CD4-positive, alpha-beta T cell treated with Interferon alpha-2 for 1 hour (primary cell): ENCODE data around the gene RNF208.
"Not testable (repeated sequence)": the region's sequence is repeated elsewhere in the genome, so short reads cannot be mapped to it uniquely, and the experiment has no call there.

Experiments
- DNase-seq, 2 donors: peaks; one replicate each; pipeline ENCODE4 v3.0.0-alpha.2; 2020 to 2022

Gene RNF208, protein sequence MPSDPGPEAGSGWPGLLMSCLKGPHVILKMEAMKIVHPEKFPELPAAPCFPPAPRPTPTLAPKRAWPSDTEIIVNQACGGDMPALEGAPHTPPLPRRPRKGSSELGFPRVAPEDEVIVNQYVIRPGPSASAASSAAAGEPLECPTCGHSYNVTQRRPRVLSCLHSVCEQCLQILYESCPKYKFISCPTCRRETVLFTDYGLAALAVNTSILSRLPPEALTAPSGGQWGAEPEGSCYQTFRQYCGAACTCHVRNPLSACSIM

DNA sequence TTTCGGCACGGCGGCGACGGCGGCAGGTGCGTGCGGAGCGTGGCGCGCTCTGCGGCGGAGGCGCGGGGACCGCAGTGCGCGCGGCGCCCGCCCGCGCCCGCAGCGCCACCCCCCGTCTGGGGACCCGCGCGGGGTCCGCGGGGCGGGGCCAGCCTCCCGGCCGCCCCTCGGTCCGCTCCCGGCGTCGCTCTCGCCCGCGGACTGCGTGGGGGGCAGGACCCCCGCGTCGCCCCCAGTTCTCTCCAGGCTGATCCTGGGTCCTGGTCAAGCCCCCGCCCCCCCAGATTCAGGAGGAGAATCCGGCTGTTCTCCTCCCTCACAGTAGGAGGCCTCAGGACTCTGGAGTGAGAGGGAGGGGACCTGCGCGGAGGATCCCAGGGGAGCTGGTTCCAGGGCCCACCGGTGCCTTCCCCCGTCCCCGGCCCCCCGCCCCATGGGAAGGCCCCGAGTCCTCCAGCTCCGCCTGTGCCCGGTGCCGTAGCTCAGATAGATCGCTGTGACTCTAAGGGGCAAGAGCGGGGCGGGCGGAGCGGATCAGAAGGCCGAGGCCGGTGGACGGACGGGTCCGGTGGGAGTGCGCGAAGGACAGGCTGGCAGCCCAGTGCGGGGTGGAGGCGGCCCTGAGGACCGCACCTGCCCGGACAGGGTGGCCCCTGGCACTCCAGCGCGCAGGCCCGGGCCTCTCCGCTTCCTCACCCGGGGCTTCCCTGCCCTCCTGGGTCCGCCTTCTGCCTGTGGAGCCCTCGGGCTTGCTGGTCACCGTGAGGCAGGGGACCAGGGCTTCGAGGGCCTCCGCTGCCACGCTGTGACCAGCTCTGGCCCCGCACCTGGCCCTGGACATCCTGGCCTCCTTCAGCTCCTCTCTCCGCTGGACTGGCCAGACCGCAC is at the start of gene RNF208:
RNF208 (minus strand) TSS at position 51 of the 888 bp plus-strand sequence. CDS start 1,028 bp downstream, outside the sequence.
- no peak for DNase-seq

DNA sequence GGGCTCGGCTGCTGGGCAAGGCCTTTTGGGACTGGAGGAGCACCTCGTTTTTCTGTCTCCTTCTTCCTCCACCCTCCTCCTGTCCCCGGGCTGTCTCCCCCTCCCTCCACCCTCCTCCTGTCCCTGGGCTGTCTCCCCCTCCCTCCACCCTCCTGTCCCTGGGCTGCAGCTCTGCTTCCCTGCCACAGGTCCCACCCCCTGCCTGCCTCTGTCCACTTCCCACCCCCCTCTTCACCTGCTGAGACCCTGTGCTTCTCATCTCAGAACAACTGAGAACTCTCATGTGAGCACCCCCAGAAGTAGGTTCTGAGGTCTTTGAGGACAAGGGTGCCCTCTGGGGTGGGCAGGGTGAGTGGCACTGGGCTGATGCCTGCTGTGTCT is 49.6 kb upstream of the RNF208 start:
- no peak for DNase-seq

DNA sequence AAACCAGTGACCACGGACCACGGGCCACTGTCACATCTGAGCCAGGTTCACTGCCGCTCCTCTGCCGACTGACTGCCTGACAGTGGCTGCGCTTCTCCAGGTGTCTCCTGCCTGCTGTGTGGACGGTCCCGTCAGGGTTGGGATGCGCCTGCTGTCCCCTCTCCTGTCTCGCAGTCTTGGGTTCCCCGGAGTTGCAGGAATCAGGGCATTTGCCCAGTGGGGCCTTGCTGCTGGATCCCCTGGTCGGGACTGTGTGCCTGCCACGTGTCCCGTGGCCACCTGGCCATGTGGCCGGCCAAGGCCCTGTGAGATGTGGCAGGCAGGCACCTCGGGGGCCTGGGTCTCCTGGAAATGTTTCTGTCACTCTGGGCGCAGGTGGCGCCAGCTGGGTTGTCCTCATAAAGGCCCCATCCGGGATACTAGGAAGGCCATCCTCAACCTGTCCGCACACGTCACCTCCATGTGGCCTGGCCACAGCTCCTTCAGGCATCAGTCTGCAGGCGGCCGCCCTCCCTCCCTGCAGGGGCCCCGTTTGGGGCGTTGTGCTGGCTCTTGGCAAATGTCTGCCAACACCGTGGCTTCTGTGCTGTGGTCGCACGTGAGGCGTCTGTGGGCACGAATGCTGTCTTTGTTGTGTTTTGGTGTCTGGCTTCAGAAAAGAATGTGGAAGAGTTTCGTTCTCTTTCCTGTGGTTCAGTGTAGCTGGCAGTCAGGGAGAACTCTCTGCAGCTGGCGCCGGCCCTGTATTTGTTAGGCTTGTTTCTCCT is 49.1 kb upstream of the RNF208 start:
- DNase-seq, result peak in 1 of 2 donors; percentile 24

DNA sequence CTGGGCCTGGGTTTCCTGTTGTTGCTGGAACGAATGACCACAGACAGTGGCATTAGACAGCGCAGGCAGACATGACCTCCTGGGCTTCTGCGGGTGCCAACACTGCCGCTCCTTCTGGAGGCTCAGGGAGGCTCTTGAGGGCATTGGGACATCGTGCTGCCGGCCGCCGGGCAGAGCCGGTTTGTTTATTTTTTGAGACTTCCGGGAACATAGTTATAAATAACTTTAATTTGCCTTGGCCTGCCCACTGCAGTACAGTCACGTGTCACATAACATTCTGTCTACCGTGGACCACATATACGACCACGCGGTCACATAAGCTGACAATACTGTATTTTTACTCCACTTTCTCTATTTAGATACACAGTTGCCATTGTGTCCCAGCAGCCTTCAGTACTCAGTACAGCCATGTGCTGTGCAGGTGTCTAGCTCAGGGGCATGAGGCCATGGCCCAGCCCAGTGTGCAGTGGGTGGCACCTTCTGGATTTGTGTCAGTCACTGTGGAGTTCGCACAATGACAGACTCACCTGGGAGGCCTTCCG is 47.3 kb upstream of the RNF208 start:
- DNase-seq, result no peak

DNA sequence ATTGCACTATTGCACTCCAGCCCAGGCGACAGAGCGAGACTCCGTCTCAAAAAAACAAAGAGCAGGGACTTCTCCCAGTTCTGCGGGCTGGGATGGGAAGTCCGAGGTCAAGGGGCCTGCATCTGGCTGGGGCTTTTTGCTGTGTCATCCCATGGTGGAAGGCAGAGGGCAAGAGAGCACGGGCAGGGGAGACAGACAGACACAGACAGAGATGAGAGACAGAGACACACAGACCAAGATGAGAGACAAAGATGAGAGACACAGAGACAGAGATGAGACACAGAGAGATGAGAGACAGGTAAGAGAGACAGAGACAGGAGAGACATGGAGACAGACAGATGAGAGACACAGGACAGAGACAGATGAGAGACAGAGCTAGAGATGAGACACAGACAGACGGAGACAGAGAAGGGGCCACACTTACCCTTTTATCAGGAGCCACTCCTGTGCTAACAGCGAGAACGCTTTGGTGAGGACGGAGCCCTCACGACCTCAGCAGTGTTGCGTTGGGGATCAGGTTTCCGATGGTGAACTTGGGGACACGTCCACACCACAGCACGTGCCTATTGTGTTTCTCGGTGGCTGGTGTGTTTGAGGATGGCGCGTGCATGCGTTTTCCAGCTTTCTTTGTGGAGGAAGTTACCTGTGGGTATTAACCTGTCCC is 46.6 kb upstream of the RNF208 start:
- DNase-seq, result no peak

DNA sequence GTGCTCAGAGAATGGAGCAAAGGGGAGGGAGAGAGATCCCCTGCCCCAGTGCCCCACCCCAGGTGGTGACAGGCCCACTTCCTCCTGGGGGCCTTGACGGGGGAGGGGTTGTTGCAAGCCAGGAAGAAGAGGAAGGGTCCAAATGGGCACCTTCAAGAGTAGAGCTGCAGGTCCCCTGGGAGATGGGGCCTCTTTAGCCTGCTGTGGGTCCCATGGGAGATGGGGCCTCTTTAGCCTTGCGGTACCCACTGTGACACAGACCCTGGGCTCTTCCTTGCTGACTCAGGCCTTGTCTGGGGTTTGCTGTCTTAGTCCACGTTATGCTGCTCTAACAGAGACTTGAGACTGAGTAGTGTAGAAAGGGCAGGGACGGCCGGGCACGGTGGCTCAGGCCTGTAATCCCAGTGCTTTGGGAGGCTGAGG is 45.9 kb upstream of the RNF208 start:
- no peak for DNase-seq

DNA sequence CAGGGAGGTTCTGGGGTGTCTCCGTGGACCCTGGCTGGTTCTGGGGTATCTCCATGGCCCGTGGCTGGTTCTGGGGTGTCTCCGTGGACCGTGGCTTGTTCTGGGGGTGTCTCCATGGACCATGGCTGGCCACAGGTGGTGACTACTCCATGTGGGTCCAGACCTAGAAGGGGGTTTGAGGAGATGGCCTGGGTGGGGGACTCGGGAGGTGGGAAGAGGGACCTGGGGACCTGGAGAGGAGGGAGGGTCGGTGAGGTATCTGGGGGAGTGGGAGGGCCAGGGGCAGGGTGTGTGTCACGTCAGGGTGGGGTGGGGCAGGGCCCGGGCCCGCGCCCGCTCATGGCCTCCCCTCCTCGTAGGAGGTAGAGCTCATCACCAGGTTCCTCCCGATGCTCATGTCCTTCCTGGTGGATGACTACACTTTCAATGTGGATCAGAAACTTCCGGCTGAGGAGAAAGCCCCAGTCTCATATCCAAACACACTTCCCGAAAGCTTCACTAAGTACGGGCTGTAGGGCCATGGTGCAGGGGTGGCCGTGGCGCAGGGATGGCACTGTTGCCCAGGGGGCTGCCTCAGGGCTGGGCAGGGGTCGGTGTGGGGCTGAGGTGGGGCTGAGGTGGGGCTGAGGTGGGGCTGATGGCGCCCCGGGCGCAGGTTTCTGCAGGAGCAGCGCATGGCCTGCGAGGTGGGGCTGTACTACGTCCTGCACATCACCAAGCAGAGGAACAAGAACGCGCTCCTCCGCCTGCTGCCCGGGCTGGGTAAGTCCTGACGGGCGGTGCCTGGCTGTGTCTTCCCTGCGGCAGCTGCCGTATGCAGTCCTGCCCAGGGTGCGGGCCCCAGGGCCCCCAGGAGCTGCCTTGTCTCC is 44.8 kb upstream of the RNF208 start:
- no peak for DNase-seq

DNA sequence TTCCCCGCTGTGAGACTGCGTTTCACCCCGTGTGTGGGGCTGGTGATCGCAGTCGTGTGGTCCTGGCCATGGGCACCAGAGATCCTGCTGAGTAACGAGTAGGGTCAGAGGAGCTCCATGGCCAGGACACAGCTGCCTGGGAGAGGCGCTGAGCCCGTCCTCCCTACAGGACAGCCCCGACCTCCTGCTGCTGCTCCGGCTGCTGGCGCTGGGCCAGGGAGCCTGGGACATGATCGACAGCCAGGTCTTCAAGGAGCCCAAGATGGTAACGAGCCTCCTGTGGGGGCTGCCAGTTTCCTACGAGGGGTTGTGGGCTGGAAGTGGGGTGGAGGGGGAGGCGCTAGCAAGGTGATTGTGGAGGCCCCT is 44.1 kb upstream of the RNF208 start:
- DNase-seq, result no peak

DNA sequence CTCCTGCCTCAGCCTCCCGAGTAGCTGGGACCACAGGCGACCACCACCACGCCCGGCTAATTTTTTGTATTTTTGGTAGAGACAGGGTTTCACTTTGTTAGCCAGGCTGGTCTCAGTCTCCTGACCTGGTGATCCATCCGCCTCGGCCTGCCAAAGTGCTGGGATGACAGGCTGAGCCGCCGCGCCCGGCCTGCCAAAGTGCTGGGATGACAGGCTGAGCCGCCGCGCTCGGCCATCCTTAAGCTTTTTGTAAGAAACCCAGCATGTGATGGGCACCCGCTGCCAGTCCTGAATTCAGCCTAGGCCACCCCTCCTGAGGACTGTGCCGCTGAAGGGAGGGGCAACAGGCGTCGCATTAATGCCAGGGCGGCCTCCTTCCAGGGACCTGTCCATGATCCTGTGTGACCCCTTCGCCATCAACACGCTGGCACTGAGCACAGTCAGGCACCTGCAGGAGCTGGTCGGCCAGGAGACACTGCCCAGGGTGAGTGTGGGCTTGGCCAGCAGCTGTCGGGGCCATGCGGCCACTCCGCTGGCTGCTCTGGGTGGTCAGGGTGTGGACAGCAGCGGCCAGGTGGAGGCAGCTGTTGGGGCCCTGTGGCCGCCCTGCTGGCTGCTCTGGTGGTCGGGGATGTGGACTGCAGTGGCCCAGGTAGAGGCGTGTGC is 43.6 kb upstream of the RNF208 start:
- no peak for DNase-seq

DNA sequence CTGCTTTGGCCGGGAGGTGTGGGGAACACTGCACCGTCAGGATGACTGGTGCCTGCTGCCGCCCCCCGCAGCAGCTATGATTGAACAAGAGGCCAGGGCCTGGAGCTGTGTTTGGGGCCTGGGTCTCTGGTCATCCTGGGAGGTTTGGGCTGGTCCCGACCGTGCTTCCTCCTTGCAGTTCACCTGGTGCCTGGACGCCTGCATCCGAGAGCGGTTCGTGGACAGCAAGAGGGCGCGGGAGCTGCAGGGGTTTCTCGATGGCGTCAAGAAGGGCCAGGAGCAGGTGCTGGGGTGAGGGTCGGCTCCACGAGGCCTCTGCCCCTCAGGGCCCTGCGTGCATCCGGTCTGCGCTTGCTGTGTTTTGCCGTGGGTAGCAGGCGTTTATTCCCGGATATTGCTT is 42.0 kb upstream of the RNF208 start:
- no peak for DNase-seq

DNA sequence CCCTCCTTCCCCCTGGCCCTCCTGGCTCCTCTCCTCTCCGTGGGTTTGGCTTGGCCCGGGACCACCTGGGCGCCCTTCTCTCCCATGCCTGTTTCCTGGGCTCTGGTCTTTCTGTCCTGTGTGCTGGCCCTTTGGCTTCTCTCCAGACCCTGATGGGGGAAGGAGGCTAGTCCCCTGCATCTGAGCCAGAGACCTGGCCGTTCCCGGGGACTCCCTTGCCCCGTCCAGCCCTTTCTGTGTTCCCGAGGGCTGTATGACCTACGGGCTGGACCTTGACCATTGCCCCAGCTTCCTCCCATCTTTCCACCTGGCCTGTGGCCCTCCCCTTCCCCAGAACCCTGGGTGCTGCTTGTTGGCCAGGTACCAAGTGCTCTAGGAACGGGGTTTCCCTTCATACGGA is 41.5 kb upstream of the RNF208 start:
- no peak for DNase-seq

DNA sequence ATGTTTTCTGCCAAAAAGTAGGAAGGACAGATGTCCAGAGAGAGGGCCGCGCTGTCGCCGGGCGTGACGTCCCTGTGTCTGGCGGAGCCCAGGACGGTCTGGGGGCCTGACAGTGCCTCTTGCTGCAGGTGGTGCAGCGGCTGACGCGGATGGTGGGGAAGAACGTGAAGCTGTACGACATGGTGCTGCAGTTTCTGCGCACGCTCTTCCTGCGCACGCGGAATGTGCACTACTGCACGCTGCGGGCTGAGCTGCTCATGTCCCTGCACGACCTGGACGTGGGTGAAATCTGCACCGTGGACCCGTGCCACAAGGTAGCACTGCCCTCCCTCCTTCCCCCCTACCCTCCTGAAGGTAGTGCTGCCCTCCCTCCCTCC is 40.9 kb upstream of the RNF208 start:
- no peak for DNase-seq

DNA sequence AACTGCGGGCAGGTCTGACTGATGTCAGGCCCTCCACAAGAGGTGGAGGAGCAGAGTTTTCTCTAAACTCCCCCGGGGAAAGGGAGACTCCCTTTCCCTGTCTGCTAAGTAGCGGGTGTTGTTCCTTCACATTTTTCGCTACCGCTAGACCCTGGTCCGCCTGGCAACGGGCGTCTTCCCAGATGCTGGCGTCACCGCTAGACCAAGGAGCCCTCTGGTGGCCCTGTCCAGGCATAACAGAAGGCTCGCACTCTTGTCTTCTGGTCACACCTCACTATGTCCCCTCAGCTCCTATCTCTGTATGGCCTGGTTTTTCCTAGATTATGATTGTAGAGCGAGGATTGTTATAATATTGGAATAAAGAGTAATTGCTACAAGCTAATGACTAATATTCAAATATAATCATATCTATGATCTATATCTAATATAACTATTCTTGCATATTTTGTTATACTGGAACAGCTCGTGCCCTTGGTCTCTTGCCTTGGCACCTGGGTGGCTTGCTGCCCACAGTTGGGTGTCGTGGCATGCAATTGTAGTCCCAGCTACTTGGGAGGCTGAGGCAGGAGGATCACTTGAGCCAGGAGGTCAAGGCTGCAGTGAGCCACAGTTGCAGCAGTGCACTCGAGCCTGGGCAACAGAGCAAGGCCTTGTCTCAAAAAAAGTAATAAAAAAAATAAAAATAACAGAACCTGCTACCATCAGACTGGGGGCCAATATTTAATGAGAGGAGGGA is 40.3 kb upstream of the RNF208 start:
- not testable (repeated sequence) for DNase-seq

DNA sequence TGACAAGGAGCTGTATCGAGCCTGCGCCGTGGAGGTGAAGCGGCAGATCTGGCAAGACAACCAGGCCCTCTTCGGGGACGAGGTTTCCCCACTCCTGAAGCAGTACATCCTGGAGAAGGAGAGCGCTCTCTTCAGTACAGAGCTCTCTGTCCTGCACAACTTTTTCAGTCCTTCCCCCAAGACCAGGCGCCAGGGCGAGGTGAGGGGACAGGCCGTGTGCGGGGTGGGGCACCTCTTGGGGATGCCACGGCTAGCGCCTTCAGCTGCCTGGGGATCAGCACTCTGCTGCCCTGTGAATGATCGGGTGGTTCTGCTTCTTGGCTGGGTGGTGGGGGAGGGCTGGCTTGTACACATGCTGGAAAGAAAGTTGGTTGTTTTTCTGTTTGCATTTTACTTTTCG is 34.8 kb upstream of the RNF208 start:
- DNase-seq, result no peak

DNA sequence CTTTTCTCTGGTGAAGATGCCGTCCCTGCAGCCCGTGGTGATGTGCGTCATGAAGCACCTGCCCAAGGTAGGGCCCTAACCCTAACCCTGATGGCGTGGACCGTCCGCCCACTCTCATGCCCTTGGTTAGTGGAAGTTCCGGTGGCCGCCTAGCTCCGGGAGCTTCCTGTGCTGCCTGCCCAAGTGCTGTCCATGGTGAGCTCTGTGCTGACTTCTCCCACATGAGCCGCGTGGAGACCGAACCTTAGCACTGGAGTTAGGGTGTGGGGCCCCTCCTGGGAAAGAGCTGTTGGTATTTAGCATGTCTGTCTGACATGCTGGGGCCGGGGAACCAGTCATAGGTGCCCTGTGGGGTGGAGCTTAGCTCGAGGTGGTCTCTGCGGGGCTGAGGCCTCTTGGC is 34.3 kb upstream of the RNF208 start:
- no peak for DNase-seq

DNA sequence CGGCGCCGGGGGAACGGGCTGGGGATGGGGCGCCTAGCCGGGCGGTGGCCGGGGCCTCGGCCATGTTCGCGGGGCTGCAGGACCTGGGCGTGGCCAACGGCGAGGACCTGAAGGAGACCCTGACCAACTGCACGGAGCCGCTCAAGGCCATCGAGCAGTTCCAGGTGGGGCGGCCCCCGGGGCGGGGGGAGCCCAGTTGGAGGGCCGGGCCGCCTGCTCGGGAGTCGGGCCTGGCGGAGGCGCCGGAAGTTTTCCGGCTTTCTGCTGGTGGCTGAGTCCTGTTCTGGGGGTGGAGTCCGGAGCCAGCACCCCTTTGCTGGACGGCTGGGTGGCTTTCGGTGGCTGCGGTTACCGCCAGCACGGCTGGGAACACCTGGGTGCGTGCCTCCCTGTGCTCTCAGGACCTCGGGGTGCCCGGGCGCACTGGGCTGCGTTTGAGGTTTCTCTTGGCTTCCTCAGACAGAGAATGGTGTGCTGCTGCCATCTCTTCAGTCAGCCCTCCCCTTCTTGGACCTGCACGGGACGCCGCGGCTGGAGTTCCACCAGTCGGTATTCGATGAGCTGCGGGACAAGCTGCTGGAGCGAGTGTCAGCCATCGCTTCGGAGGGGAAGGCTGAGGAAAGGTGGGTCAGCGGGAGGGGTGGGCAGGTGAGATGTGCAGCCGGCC is 33.5 kb upstream of the RNF208 start:
- no peak for DNase-seq

DNA sequence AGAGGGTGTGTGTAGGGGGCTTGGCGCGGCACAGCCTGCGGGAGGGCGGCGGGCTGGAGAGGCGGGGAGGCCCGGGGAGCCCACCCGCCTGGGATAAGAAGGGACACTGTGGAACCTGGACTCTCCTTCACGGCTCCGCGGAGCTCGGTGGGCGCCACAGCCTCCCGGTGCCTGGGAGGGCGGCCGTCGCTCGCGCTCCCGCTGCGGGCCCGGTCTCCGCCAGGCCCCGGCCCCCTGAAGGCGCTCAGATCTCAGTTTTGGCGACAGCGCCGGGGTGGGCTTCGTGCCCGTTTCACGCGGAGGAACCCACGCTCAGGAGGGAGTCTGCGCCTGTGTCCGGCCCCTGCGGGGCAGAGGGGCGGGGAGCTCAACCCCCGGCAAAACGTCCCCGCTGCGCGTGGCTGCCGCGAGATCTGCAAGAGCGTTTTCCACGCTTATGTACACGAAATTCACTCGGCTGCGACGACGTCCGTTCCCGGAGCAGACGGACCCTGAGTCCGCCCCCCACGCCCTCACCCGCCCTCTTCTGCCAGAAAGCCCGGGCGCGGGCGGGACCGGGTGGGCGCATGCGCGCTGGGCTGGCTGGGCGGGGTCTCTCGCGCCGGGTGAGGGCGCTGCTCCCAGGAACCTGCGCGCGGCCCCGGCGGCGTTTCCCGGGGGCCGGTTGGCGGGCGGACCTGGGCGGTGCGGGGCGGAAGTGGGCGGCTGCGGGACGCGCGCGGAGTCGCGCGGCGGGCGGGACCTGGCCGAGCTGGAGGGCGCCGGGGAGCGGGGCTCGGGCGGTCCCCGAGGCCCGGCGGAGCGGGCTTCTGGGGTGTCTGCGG is 32.8 kb upstream of the RNF208 start, which contains the start of gene NELFB:
NELFB (plus strand) TSS at position 704 of the 824 bp plus-strand sequence.
- DNase-seq, result peak; percentile 91 to 96

DNA sequence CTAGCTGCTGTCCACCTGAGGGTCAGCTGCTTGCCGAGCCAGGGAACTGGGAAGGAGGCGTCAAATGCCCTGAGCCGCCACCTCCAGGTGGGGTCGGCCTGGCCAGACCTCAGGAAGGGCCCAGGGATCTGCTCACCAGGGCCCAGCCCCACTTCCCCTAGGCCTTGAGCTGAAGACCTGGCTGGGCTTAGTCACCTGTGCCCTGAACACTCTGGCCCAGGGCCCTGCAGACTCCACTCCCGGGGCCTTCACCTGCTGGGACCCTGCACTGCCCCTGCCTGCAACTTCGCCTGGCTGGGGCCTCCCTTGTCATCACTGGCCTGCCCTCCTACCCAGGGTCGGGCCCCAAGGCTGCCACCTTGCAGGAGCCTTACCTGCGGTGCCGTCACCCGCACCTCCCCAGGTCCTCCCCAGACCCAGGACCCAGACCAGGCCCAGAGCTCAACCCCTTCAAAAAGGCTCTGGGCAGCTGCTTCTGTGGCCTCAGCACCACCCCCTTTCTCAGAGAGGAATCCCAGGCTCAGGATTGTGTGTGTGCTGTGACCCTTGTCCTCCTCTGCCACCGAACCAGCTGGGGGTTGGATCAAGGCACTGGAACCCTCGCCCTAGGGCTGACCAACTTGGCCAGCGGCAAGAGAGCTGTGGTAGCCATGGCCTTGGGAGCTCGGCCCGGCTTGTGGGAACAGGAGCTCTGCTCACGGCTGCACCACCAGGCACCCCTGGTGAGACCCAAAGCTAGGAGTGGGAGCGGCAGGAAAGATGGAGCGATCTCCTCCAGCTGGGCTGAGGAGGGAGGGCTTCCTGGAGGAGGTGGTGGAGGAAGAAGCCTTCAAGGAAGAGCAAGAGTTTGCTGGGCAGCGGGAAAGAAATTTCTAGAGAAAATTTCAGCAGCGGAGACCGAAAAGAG is 31.9 kb upstream of the RNF208 start:
- no peak for DNase-seq
